NB4 (cell line): Measurements from ENCODE around the gene CCDC107.

Source experiments
- POLR2A ChIP-seq: IDR thresholded peaks from 2 replicates; pipeline ENCODE4 v1.6.1; 2011; ENCODE audit warnings: mild to moderate bottlenecking; ENCODE audit not compliant: insufficient read length; ENCODE audit errors: extremely low read depth
- TF ChIP-seq, protein P1 (sequence below): IDR thresholded peaks from one replicate; pipeline ENCODE4 v1.5.1; 2012; ENCODE audit warnings: low read depth, low read length

- no peak for TF ChIP-seq POLR2A
- TF ChIP-seq, protein P1, sequence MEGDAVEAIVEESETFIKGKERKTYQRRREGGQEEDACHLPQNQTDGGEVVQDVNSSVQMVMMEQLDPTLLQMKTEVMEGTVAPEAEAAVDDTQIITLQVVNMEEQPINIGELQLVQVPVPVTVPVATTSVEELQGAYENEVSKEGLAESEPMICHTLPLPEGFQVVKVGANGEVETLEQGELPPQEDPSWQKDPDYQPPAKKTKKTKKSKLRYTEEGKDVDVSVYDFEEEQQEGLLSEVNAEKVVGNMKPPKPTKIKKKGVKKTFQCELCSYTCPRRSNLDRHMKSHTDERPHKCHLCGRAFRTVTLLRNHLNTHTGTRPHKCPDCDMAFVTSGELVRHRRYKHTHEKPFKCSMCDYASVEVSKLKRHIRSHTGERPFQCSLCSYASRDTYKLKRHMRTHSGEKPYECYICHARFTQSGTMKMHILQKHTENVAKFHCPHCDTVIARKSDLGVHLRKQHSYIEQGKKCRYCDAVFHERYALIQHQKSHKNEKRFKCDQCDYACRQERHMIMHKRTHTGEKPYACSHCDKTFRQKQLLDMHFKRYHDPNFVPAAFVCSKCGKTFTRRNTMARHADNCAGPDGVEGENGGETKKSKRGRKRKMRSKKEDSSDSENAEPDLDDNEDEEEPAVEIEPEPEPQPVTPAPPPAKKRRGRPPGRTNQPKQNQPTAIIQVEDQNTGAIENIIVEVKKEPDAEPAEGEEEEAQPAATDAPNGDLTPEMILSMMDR: no peak
Observed at GRCh38 chr9:35627575-35627974, 30.5 kb upstream of the CCDC107 start.
